Measurements from ENCODE around the gene FER.

DNA sequence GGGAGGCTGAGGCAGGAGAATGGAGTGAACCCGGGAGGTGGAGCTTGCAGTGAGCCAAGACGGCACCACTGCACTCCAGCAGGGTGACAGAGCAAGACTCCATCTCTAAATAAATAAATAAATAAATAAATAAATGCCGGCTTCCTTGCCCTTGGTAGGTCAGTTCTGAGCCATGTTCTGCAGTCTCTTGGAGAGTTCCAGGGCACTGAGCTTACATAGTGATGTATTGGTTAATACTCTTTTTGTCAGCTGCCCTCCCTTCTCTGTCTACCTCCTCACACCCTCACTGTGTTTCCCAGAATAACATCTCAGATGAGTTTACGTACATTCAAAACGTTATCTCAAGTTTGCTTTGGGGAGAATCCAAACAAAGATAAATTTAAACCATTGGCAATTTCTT is 45.2 kb upstream of the FER start:
- TF ChIP-seq, protein P1, sequence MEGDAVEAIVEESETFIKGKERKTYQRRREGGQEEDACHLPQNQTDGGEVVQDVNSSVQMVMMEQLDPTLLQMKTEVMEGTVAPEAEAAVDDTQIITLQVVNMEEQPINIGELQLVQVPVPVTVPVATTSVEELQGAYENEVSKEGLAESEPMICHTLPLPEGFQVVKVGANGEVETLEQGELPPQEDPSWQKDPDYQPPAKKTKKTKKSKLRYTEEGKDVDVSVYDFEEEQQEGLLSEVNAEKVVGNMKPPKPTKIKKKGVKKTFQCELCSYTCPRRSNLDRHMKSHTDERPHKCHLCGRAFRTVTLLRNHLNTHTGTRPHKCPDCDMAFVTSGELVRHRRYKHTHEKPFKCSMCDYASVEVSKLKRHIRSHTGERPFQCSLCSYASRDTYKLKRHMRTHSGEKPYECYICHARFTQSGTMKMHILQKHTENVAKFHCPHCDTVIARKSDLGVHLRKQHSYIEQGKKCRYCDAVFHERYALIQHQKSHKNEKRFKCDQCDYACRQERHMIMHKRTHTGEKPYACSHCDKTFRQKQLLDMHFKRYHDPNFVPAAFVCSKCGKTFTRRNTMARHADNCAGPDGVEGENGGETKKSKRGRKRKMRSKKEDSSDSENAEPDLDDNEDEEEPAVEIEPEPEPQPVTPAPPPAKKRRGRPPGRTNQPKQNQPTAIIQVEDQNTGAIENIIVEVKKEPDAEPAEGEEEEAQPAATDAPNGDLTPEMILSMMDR (IDR thresholded peaks at IDR 0.05): no peak
- TF ChIP-seq POLR2A (IDR thresholded peaks at IDR 0.05): no peak
